GM18909 (cell line): ENCODE measurements around the gene TCOF1.
A peak's percentile ranks its signal among the peaks of the same experiment; 100 is the strongest.

Source experiments
- ATAC-seq: cut with Tn5 transposase; IDR thresholded peaks from one replicate; pipeline ENCODE4 v1.9.1; 2021; ENCODE audit warnings: mild to moderate bottlenecking; ENCODE audit not compliant: unreplicated experiment, poor library complexity

TCOF1 gene

GRCh38 chr5:150377964-150378694 lies 20.6 kb downstream of the TCOF1 start:
- ATAC-seq, result no peak

DNA sequence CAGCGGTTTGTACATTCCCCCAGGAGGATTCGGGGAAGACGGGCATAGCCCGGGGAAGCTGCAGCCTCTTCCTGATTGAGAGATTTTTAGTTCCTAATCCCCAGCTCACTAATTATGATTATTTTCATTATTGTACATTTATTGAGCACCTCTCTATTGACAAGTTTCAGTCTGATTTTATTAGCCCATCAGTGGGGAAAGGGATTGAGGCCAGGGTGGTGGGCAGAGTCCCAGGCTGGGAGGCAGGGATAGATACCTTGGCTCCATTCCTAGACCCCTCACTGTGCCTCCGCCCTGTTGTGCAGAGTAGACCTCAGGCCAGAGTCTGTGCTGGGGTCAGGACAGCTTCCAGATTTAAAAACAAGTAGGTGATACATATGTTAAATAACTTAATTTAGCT lies 27.2 kb downstream of the TCOF1 start:
- no peak for ATAC-seq

- no peak for ATAC-seq
Observed at GRCh38 chr5:150386024-150386855, 28.7 kb downstream of the TCOF1 start.

DNA sequence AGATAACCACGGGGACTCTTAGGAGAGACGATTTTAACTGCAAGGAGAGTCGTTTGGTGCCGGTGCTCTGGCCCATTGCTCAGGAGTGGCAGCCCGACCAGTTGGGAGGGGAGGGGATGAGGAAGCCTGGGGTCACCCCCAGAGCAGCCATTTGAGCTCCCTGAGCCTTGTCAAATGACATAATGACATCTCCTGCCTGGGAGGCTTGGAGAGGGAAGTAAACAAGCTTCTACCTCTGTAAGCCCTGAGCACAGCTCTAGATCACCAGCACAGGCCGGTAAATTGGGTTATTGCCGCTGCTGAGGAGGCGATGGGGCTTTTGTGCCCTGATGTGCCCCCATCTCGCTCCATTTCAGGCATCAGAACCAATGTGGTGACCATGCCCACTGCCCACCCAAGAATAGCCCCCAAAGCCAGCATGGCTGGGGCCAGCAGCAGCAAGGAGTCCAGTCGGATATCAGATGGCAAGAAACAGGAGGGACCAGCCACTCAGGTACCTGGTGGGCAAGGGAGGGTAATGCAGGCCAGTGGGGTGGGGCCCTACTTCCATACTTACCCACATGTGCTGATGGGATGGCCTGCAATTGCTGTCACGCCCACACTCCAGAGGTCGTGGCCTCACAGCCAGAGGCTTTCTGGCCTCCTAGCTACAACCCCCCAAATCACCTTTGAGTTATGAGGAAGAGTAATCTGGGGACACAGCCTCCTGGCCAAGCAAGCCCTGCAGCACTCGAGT lies 32.2 kb downstream of the TCOF1 start:
- no peak for ATAC-seq

- no peak for ATAC-seq
Observed at GRCh38 chr5:150391064-150391834, 33.8 kb downstream of the TCOF1 start.

- no peak for ATAC-seq
Observed at GRCh38 chr5:150391986-150392385, 34.5 kb downstream of the TCOF1 start.

GRCh38 chr5:150392680-150393079 lies 35.2 kb downstream of the TCOF1 start:
- no peak for ATAC-seq

DNA sequence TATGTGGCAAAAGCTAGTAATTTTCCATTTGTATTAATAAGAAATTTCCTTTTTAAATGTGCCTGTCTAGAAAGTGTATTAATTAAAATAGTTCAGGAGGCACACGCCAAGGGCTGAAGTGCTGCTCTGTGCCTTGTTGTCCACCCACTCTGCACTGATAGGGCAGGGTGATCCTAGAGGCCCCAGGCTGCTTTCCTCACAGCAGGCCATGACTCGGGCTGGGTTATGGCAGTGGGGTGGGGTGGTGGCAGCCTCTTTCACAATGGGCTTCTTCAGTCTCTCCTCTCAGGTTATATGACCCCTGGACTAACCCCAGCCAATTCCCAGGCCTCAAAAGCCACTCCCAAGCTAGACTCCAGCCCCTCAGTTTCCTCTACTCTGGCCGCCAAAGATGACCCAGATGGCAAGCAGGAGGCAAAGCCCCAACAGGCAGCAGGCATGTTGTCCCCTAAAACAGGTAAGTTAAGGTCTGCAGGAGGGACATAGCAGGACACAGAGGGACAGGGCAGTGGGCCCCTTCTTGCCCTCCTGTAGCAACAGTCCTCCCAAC lies 35.7 kb downstream of the TCOF1 start:
- no peak for ATAC-seq

DNA sequence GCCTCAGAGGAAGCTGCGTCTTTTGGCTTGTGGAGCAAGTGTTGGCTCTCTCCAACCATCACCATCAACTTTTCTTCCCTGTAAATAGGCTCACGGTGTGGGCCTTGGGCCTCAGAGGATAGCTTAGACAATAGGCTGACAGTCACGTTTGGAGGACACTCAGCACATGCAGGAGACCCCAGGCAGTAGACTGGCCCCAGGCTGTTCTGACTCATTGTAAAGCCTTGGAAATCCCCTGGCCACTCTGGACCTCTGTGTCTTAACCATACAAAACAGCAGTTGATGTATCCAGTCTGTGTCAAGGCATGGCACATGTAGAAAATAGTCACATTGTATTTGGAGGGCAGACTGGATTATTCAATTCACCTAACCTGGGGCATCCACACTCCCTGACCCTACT lies 36.6 kb downstream of the TCOF1 start:
- ATAC-seq, result peak; percentile 42

- ATAC-seq, result no peak
Observed at GRCh38 chr5:150394912-150395687, 37.6 kb downstream of the TCOF1 start.

- no peak for ATAC-seq
Observed at GRCh38 chr5:150395688-150395975, 38.1 kb downstream of the TCOF1 start.

DNA sequence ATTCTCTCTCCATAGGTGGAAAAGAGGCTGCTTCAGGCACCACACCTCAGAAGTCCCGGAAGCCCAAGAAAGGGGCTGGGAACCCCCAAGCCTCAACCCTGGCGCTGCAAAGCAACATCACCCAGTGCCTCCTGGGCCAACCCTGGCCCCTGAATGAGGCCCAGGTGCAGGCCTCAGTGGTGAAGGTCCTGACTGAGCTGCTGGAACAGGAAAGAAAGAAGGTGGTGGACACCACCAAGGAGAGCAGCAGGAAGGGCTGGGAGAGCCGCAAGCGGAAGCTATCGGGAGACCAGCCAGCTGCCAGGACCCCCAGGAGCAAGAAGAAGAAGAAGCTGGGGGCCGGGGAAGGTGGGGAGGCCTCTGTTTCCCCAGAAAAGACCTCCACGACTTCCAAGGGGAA lies 38.8 kb downstream of the TCOF1 start:
- ATAC-seq, result no peak

DNA sequence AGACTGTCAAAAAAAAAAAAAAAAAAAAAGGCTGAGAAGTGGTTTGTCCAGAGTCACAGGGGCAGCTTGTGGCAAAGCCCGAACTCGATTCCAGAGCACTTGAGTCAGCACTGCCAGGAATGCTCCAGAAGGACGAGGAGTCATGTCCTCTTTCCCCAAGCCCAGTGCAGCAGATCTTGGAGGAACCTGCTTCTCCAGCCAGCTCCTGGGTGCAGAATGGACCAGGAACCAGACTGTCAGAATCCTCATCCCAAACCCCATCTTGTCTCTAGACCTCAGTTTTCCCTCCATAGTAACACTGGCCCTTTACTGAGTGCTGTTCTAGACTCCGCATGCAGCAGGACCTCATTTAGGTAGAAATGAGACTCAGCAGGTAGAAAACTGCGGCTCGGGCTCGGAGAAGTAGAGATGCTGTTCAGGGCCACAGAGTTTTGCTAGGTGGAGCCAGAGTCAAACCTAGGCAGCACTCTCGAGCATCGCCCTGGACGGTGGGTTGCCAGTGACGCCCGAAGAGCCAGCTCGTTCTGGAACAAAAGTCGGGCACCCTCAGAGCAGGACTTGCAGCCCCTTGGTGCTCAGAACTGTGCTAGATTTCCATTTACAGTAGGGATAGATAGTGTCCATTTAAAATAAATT lies 39.8 kb downstream of the TCOF1 start:
- no peak for ATAC-seq

DNA sequence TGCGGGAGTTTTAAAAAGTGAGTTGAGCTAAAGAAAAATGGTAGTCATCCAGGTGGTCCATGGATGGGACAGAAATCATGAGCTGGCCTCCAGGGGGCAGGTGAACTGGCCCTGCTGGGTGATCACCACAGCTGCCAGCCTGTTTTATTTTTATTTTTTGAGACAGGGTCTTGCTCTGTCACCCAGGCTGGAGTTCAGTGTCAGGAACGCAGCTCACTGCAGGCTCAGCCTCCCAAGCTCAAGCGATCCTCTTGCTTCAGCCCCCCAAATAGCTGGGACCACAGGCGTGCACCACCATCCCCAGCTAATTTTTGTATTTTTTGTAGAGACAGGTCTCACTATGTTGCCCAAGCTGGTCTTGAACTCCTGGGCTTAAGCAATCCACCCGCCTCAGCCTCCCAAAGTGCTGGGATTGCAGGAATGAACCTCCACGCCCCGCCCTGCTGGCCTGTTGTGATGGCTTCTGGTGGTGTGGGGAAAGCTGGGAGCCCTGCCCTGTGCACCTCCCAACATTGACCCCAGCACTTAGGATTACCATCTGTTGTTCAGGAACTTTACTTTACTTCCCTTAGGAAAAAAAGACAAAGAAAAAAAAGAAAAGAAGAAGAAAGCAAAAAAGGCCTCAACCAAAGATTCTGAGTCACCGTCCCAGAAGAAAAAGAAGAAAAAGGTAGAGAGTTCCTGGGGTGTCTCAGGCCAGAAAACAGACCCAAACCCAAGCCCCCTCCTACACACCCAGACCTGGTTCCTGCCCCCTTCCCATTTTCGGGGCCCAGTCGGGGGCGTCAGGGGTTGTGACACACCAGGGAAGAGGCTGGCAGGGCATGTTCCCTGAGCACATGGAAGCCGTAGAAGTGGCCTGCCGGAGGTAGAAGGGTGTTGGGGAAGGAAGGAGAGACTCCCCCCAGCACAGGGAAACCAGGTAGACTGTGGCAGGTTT lies 40.6 kb downstream of the TCOF1 start:
- no peak for ATAC-seq

DNA sequence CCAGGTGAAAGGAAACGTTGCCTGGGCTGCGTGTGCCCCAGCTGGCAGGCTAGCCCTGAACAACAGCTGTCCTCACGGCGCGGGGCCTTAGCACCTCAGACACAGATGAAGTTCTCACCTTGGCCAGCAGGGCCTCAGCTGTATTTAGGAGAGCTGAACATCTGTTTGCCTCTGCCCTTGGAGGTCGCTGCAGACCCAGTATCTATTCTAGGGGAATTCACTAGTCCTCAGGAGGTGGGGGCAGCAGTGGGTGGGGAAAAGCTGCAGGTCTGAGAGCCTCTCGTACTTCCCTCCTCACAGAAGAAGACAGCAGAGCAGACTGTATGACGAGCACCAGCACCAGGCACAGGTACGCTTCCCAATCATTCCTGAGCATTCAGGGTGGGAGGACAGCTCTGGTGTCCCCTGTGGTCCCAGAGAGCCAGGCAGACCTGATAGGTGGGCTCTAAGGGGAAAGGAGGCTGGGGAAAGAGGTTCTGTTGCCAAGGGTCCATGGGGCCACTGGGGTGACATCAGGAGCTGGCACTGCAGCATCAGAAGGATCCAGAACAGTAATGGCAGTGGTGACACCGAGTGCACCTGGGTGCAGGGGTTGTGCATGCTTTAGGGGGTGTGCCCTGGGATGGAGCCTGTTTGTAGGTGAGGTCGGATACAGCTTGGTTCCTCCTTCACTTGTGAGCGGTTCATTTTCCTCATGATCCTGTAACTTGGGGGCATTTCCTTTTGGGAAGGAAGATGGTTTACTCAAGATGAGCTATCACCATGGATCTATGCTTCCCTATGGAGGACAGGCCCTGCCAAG lies 41.4 kb downstream of the TCOF1 start:
- ATAC-seq, result peak; percentile 70

DNA sequence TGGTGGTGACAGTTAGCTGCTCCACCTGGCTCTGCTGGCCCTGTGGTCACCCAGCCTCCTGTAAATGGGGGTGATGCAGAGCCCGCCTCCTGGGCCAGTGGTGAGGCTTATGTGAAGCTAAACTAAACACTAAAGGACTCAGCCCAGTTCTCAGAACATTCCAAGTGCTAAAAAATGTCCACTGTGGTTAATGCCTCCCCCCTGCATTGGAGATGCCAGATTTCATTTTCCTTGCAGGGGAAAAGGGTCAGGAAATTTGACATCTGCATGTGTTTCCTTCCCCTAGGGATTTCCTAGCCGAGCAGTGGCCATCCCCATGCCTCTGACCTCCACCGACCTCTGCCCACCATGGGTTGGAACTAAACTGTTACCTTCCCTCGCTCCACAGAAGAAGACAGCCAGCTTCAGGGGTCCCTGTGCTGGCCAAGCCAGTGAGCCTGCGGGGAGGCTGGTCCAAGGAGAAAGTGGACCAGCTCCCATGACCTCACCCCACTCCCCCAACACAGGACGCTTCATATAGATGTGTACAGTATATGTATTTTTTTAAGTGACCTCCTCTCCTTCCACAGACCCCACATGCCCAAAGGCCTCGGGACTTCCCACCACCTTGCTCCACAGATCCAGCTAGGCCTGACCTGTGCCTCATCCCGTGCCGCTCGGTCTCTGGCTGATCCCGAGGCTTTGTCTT lies 42.2 kb downstream of the TCOF1 start:
- peak; percentile 11 for ATAC-seq
